A673 (cell line): ENCODE measurements around the gene SPATA2L.

ENCODE experiments used
- EZH2 ChIP-seq: fragments of 200-600 bp; sonication (generic); IDR thresholded peaks from 2 replicates; pipeline ENCODE4 v1.6.1; 2017; ENCODE audit warnings: borderline replicate concordance, low read depth, mild to moderate bottlenecking, mixed read lengths, antibody characterized with exemption, low read length; ENCODE audit not compliant: poor library complexity, severe bottlenecking
- TF ChIP-seq, protein P1 (sequence below): fragments of 300-800, 200-600 bp; sonication (generic); conservative IDR thresholded peaks from 2 replicates; pipeline ENCODE4 v1.5.1; 2017; ENCODE audit warnings: low read depth, mild to moderate bottlenecking, antibody characterized with exemption, low read length, moderate library complexity, mixed read lengths

- TF ChIP-seq, protein P1, sequence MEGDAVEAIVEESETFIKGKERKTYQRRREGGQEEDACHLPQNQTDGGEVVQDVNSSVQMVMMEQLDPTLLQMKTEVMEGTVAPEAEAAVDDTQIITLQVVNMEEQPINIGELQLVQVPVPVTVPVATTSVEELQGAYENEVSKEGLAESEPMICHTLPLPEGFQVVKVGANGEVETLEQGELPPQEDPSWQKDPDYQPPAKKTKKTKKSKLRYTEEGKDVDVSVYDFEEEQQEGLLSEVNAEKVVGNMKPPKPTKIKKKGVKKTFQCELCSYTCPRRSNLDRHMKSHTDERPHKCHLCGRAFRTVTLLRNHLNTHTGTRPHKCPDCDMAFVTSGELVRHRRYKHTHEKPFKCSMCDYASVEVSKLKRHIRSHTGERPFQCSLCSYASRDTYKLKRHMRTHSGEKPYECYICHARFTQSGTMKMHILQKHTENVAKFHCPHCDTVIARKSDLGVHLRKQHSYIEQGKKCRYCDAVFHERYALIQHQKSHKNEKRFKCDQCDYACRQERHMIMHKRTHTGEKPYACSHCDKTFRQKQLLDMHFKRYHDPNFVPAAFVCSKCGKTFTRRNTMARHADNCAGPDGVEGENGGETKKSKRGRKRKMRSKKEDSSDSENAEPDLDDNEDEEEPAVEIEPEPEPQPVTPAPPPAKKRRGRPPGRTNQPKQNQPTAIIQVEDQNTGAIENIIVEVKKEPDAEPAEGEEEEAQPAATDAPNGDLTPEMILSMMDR, result no peak
- no peak for TF ChIP-seq EZH2
These were observed 7.0 kb upstream of the SPATA2L start for GRCh38 chr16:89708481-89708931.
